Activated CD4-positive, alpha-beta T cell treated with anti-CD3 and anti-CD28 coated beads for 1 hour (primary cell): ENCODE measurements around the gene DNM2.
"Not testable (repeated sequence)": the region's sequence is repeated elsewhere in the genome, so short reads cannot be mapped to it uniquely, and the experiment has no call there.

Experiments used
- DNase-seq: peaks from one replicate; pipeline ENCODE4 v3.0.0-alpha.2; 2020

Gene DNM2

DNA sequence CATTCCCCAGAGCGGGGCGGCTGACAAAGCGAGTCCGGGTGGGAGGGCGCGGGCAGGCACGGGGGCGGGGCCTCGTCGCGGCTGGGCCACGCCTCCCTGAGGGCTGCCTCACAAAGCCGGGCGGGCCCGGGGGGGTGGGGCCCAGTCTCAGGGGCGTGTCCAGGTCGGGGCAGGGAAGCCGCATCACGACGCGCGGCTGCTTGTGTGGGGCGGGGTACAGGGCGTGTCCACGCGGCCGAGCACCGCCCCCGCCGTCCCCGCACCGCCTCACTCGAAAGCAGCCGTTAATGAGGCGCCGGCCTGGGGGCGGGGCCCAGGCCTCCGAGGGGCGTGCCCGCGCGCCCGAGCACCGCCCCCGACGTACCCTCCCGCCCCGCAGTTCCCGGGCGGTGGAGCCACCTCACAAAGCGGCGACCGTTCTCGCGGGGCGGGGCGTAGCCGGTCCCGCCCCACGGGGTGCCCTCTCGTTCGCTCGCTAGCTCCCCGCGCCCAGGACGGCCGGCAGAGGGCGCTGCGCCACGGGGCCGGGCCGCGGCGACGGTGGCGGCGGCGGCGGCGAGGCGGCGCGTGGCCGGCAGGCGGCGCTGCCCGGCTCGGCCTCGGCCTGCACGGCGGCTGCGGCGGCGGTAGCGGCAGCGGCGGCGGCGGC lies 153.2 kb downstream of the DNM2 start, which contains the start of gene CARM1:
Gene CARM1 (plus strand): TSS at position 599 of the 649 bp plus-strand sequence. CDS start 150 bp downstream, outside the sequence.
- peak; percentile 99 for DNase-seq

DNA sequence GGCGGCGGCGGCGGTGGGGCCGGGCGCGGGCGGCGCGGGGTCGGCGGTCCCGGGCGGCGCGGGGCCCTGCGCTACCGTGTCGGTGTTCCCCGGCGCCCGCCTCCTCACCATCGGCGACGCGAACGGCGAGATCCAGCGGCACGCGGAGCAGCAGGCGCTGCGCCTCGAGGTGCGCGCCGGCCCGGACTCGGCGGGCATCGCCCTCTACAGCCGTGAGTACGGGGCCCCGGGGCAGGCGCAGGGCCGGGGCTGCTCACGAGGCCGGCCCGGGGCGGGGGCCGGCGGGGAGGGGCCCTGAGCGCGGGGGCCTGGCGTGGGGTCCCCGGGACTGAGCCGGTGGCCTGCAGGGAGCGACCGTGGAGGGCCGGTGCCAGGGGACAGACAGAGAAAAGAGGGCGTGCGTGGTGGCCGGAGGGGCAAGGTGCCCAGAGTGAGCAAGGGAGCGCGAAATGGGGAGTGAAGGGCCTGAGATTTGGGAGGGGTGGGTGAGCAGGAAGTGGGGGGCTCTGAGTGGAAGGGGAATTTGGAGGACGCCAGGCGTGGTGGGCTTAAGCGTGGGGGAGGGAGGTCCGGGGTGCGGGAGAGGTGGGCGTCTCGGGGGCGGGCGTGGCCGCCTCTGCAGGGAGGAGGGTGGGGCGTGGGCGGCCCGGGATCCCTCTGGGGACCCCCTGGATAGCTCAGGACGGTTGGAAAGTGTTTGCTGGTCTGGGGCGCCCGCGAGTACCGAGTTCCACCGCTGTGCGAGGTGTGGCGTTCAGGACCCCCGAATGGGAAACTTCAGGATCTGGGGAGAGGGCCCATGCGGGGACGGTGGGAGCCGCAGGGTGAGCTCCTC lies 154.0 kb downstream of the DNM2 start:
- peak; percentile 19 for DNase-seq

DNA sequence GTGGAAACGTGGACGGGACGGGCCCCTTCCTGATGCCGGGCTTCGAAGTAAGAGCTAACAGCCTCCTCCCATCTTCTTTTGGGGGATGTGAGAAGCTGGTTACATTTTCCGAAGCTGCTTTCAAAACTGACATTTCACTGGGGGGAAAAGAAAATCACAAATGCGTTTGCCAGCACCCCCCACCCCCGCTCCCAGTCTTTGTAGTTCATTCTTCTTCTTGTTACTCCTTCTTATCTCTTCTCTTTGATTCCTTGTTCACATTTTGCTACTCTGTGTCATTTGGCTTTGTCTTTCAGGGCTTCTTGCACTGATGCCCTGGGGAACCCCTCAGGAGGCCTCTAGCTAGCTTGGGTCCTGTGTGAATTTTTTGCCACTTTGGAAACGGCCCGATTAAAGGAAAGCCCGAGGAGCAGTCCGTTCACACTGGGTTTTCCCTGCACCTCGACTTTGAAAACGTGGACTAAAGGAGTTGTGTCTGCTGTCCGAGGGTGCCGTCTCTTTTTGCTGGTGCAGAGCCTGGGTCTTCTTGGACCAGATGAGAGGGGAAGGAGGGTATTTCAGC lies 154.7 kb downstream of the DNM2 start:
- DNase-seq: no peak

DNA sequence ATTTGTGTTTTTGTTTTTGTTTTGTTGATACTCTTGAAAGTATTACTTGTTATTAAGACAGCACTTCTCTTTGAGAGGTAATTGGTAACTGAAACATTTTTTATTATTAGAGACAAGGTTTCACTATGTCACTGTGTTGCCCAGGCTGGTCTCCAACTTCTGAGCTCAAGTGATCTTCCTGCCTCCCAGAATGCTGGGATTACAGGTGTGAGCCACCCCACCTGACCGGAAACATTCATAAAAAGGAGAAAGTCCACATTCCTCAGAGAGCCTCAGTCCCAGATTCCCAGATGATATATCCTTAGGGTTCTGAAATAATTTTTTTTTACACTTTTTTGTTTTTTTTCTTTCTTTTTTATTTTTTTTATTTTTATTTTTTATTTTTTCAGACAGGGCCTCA lies 156.1 kb downstream of the DNM2 start:
- DNase-seq: no peak

DNA sequence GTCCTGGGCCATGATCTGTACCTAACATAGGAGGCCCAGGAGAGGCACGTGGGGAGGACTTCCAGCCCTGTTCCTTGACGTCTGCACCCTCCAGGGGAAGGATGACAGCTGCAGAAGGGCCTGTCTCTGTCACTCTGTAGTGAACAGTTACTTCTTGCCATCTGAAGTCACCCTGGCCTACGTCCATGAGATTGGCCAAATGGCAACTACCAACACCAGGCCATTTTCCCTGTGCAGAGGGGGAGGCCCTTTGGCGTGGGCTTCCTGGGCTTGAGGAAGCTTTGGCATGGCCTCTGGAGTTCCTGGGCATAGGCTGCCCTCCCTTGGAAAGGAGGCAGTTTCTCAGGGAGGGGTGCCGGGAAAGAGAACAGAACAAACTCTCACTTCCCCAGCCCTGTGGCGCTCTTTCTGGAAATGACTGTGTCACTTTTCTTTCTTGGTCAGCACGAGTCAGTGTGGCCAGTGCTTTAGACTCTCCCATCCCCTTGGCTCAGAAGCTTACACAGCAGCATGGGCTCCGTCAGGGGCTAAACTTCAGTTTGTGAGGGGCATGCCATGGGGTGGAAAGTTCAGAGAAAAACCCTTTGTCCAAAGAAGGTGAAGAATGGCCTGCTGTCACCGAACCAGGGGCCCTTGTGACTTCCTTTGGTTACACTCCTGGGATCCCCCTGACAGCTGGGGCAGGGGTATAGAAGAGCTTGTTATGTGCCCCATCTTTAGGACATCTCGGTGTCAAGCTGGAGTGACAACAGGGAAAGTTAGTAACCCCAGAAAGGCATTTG lies 158.8 kb downstream of the DNM2 start:
- DNase-seq: no peak

DNA sequence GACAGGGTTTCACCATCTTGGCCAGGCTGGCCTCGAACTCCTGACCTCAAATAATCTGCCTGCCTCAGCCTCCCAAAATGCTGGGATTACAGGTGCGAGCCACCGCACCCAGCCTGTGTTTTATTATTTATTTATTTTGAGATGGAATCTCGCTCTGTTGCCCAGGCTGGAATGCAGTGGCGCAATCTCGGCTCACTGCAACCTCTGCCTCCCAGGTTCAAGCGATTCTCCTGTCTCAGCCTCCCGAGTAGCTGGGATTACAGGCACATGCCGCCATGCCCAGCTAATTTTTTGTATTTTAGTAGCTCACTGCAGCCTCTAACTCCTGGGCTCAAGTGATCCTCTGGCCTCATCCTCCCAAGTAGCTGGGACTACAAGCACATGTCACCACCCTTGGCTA lies 159.7 kb downstream of the DNM2 start:
- not testable (repeated sequence) for DNase-seq

DNA sequence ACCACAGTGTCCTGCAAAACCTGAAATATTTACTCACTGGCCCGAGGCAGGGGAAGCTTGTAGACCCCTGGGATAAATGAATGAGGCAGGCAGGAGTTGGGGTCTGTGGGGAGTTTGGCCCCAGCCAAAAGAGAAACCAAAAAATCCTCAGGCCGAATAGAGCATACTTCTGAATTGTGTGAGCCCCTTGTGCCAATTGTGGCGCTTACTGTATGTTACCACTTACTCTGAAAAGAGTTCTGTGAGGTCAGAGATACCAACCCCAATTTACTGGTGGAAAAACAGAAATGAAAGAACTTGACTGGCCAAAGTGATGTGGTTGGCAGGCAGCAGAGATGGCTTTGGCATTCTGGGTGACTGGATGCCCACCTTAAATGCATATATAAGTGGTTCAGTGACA lies 160.4 kb downstream of the DNM2 start:
- DNase-seq: no peak
